ENCODE results near the gene SLC66A2.

Gene SLC66A2

GRCh38 chr18:79953971-79954651, 2.7 kb upstream of the SLC66A2 start:
- H3K27ac ChIP-seq, result peak overlapping the region in 5 of 21 experiments; percentile 6 to 39 (median 26)
- no peak overlapping the region for H3K4me3 ChIP-seq

DNA sequence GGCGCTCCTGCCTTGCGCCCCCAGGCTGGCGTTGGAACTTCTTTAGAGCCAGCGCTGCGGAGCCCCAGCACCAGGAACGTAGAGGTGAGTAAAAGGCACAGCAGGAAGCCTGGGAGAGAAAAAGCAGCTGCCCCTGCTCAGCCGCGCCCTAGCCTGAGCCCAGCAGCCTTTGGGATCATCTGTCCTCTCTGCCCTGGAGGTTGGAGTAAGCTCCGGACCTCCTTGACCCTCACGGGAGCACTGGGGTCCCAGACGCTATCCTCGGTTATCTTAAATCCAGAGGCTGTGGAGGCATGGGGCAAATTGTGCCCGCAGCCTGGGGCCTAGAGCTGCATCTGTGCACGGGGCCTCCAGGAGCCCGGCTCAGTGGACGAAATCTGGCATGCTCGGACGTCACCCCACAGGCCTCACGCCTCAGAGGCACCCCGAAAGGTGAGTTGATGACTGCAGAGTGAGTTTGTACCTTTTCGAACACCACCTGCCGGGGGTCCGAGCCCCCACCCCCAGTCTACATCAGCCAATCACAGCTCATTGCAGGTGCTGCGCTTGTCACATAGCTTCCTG, 1.6 kb upstream of the SLC66A2 start:
- no peak overlapping the region for H3K4me3 ChIP-seq

DNA sequence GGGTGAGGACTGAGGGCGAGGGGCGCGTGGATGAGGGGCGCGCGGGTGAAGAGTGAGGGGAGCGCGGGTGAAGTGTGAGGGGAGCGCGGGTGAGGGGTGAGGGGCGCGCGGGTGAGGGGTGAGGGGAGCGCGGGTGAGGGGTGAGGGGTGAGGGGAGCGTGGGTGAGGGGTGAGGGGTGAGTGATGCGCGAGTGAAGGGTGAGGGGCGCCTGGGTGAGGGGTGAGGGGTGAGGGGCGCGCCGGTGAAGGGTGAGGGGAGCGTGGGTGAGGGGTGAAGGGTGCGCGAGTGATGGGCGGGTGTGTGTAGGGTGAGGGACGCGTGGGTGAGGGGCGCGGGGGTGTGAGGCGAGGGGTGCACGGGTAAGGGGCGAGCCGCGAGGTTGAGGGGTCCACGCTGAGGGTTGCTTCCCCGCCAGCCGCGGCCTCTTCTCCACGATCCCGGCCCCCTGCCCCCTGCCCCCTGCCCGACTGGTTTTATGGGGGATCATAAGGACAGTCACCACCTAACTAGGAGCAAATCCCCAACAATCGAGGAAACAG, 1.1 kb upstream of the SLC66A2 start:
- peak overlapping the region in 17 of 21 experiments; percentile 73 to 99 (median 94) for H3K27ac ChIP-seq

More for the DNA sequence above, 1.6 kb upstream of the SLC66A2 start:
- peak overlapping the region in 2 of 21 experiments; percentile 97 to 99 for H3K27ac ChIP-seq

DNA sequence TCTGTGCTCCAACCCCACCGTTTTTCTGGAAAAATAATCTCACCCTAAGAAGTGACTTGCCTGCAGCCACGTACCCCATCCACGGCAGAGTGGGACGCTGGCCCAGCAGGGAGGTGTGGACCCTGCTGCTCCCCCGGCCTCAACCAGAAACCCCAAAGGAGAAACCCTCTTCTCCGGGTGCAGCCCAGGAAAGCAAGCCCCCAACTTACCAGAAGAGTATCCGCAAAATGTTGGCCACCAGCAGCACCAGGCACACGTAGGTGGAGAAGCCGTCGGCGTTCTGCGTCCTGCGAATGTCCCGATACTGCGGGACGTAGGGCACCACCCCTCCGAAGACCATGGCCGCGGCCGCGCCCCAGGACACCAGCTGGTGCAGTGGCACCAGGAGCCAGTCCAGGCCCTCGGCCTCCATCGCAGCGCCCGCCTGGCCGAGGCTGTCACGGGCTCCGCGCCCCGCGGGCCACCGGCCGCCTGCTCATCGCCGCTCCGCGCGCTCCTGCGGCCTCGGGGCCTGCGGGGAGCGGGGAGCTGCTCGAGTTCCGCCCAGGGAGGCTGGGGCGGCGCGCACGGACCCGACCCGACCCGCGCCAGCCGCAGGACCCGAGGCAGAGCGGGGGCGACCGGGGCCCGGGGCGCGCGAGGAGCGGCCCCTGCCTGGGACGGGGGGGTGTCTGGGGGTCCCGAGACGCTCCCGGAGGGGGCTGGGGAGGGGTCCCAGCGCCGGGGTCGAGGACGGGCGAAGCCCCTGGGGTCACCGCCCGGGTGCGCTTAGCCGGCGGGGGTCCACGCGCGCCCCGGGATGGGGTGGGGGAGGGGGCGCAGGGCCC, 725 bp downstream of the SLC66A2 start:
- Histone ChIP-seq H3K4me3 (peak overlapping the region; percentile 70 to 98 (median 92)), H3K27ac (peak overlapping the region; percentile 52 to 99 (median 94))

More for the DNA sequence above, 1.1 kb upstream of the SLC66A2 start:
- H3K4me3 ChIP-seq, result peak overlapping the region; percentile 70 to 98 (median 92)

DNA sequence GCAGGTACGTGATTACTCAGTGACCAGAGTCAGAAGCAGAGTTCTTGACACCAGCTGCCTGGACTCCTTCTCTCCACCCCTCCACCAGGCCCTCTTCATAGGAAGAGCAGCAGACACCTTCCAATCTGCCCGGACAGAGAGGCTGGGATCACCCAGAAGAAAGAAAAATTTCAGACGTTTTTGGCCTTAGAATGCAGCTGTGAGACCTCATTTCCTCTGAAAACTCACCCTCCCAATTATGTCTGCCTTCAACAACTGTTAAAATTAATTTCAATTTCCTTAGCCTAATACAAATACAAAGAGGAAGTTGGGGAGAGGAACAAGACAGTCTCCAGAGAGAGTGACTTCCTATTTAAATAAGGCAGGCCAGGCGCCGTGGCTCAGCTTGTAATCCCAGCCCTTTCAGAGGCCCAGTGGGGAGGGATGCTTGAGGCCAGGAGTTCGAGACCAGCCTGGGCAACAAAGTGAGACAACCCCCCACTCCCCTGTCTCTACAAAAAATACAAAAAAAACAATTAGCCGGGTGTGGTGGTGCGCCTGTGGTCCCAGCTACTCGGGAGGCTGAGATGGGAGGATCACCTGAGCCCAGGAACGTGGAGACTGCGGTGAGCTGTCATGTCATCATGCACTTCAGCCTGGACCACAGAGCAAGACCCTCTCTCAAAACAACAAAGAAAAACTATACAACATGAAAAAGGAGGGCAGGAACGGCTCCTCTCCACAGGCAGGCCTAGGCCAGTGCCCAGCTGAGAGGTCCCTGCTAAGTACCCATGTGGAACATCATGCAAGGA, 1.6 kb downstream of the SLC66A2 start:
- Histone ChIP-seq H3K27ac (peak overlapping the region in 19 of 21 experiments; percentile 39 to 99 (median 94)), H3K4me3 (peak overlapping the region; percentile 70 to 98 (median 92))

DNA sequence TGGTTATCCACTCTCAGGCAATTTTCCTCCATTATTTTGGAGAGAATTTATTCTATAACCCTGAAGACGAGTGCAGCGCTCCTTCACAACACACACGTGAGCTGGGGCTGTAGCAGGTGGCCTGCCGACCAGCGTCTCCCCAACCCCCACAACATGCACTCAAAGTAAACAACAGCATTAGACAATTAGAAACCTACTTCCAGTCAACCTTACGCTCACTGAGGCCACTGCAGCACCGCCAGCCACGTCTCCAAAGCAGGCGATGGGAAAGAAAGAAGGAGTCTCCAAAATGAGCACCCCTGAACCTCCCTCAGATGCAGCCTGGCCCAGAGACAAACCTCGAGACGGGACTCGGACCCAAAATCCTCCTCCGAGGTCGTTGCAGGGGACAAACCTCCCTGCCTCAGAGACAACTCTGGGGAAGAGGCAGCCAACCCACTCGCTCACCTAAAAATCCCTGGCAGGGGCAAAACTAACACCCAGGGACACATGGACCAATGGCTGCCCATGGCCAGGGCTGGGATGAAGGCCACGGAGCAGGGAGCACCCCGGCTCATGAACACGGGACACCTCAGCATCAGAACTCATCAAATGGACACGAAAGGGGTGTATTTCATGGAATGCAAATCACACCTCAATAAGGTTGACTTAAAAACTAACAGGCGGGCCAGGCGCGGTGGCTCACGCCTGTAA, 2.6 kb downstream of the SLC66A2 start:
- Histone ChIP-seq H3K27ac (peak overlapping the region in 14 of 21 experiments; percentile 4 to 99 (median 68)), H3K4me3 (peak overlapping the region in 1 of 7 experiments; percentile 98)

DNA sequence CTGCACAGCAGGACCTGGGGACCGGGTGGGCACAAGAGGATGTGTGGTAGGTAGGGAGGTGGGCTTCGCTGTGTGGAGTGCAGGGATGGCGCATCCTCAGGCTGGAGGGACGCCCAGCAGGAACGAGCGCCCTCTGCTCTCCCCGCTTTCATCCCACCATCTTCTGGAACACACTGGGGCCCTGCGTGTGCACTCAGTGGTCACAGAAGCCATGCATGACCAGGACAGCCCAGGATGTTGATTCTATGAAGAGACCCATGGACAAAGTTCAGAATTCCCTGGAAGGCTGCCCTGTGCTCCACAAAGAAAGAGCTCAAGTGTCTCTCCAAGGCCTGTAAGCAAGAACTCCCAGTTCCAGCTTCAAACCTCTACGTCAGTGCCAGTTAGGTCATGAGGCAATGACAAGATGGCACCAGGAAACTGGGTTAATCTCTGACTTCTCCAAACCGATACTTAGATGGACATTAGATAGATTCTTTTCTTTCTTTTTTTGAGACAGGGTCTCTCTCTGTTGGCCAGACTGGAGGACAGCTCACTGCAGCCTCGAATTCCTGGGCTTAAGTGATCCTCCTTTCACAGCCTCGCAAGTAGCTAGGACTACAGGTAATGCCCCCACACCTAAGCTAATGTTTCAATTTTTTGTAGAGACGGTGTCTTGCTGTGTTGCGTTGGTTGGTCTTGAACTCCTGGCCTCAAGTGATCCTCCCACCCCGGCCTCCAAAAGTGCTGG, 3.4 kb downstream of the SLC66A2 start:
- Histone ChIP-seq H3K27ac (peak overlapping the region in 2 of 21 experiments; percentile 12 to 50), H3K4me3 (no peak overlapping the region)

DNA sequence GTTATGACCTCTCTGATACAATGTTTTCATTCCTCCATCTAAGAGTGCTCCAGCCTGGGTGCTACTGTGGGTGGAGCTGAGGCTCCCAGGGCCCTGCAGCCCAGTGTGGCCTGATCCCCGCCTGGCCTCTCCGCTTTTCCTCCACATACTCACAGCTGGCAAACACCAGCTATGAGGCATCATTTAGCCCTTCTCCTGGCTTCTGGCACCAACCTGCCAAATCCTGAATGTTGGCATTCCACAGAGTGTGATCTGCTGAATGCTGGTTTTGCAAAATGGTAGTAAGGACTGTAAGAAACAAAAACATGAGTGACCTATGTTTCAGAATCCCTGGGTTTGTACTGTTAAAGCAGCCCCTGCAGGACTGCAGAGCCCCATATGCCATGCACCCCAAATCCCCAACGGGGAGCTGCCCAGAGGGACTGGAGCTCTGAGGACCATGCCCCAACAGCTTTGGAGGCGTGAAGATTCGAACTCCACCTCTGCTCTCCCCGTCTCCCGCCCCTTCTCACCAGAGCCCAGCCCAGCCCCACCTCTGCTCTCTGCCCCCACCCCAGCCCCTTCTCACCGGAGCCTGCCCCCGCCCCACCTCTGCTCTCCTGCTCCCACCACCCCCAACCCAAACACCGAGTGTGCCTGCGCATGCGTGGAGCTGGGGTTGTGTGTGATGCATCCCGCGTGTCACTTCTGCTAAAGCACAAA, 4.2 kb downstream of the SLC66A2 start:
- peak overlapping the region in 4 of 21 experiments; percentile 5 to 50 (median 12) for H3K27ac ChIP-seq
- no peak overlapping the region for H3K4me3 ChIP-seq

DNA sequence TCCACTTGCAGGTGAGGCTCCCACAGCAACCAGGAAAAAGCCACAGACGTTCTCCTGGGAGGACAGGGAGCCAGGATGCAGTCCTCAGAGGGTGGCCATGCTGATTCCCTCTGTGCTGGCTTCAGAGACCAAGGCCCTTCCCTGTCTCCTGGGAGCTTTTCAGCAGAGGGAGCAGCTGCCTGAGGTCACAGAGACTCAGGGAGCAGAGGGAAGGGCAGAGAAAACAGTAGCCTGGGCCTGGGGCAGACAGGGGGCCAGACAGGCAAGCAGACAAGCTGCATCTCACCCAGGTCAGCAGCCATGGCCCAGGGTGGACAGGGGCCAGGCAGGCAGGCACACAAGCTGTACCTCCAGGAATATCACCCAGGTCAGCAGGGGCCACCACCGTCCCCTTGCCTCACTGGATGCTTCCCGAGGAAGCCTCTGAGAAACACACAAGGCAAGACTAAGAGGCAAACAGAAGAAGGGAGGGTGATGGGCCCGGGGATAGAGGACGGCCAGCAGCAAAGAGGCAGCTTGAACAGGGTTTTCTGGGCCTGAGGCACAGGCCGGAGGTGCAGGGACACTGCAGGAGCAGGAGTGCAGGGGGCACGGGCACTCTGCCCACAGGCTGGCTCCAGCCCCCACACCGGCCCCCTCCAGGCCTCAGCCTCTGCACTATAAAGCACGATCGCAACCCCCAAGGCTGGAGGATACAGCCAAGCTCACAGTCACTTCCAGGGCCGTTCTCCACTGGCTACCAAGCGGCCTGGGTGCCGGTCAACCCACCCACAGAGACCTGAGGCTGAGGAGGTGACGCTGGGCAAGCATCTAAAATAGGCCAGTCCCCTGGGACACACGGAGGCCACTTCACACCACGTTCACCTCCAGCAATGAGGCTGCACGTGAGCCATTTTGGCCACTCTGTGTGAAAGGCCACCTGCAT, 6.1 kb downstream of the SLC66A2 start:
- Histone ChIP-seq H3K4me3 (no peak overlapping the region), H3K27ac (peak overlapping the region in 8 of 21 experiments; percentile 12 to 55 (median 37))

GRCh38 chr18:79944746-79945117, 6.7 kb downstream of the SLC66A2 start:
- Histone ChIP-seq H3K4me3 (no peak overlapping the region), H3K27ac (peak overlapping the region in 7 of 21 experiments; percentile 12 to 55 (median 36))

DNA sequence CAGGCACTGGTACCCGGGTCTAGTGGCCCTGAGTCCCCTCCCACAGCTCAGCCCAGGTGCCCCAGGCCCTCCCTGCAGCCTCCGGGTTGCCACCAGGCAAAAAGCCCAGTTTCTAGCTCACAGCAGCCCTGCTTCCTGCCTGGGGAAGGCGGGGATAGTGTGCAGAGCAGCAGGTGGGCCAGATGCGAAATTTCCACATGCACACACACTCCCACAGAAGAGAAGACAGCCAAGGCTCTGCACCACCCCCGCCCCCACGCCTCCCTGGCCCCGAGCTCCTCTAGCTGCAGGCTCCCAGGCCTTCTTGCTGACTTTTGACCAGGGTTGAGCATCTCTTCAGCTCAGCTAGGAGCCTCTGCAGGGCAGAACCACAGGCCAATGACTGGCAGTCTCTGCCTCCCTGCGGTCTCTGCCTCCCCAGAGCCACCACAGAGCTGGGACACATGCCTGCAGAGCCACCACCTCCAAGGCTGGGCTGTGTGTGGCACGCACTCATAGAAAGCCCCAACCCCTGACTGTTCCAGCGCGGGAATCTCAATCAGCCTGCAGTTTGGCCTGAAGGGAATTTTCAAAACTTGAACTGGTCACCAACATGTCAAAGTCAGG, 7.2 kb downstream of the SLC66A2 start:
- H3K4me3 ChIP-seq, result no peak overlapping the region
- peak overlapping the region in 8 of 21 experiments; percentile 25 to 68 (median 40) for H3K27ac ChIP-seq

GRCh38 chr18:79943608-79944125, 7.8 kb downstream of the SLC66A2 start:
- H3K27ac ChIP-seq, result peak overlapping the region in 7 of 21 experiments; percentile 6 to 68 (median 38)
- H3K4me3 ChIP-seq, result no peak overlapping the region

- H3K27ac ChIP-seq, result peak overlapping the region in 4 of 21 experiments; percentile 38 to 47 (median 40)
- H3K4me3 ChIP-seq, result no peak overlapping the region
Observed at GRCh38 chr18:79942786-79943607, 8.5 kb downstream of the SLC66A2 start.

DNA sequence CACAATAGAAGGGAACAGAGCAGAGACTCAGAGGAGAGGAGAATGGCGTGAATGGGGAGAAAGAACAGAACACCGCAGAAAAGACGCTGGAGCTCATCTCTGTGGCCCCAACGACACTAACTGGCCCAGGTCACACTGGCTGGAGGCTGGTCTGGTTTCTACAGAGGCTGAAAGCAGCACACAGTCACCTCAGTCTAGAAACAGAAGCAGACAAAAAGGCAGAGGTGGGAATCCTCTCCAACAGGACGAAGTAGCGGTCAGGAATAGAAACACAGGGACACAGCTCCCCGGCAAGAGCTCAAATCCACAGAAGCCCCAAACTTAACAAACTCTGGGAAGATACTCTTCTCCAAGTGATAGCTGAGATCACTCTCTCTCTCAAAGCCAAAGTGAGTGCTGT, 9.2 kb downstream of the SLC66A2 start:
- Histone ChIP-seq H3K27ac (peak overlapping the region in 2 of 21 experiments; percentile 26 to 33), H3K4me3 (no peak overlapping the region)
